ENCODE results near the gene MTFR2.

- TF ChIP-seq TAF1 (IDR thresholded peaks at IDR 0.05; ENCODE audit: low read depth) (no peak), FOXM1 (IDR thresholded peaks at IDR 0.05; ENCODE audit: borderline replicate concordance, low read depth) (no peak), USF1 (IDR thresholded peaks at IDR 0.05) (no peak), CREB1 (IDR thresholded peaks at IDR 0.05; ENCODE audit: low read depth) (no peak), EGR1 (IDR thresholded peaks at IDR 0.05) (no peak), ZBTB7A (IDR thresholded peaks at IDR 0.05; ENCODE audit: low read depth) (no peak), RAD21 (IDR thresholded peaks at IDR 0.05; ENCODE audit: low read depth) (no peak), MAX (IDR thresholded peaks at IDR 0.05) (no peak), TEAD4 (IDR thresholded peaks at IDR 0.05) (no peak), NFIC (IDR thresholded peaks at IDR 0.05) (no peak)
Observed at GRCh38 chr6:136232701-136233100, 17.4 kb downstream of the MTFR2 start.

Measured in Ishikawa (cell line).